Parathyroid adenoma (tissue), 2 donors: ENCODE measurements around the gene KRT37.

Source experiments
- H2AFZ ChIP-seq: fragments of 300-600 bp; sonication (generic); one replicate; pipeline ENCODE4 v1.7.0; 2017; ENCODE audit warnings: antibody characterized with exemption, mild to moderate bottlenecking
- H3K27ac ChIP-seq: fragments of 300-600 bp; sonication (generic); one replicate; pipeline ENCODE4 v1.7.0; 2017
- H3K27me3 ChIP-seq: fragments of 300-600 bp; sonication (generic); one replicate; pipeline ENCODE4 v1.7.0; 2017; ENCODE audit warnings: low read length; ENCODE audit not compliant: control insufficient read depth, insufficient read depth
- H3K36me3 ChIP-seq: fragments of 300-600 bp; sonication (generic); one replicate; pipeline ENCODE4 v1.7.0; 2017; ENCODE audit warnings: low read length; ENCODE audit not compliant: control insufficient read depth, insufficient read depth
- H3K4me1 ChIP-seq: fragments of 300-600 bp; sonication (generic); one replicate; pipeline ENCODE4 v1.7.0; 2017; ENCODE audit warnings: control low read depth
- H3K4me2 ChIP-seq: fragments of 300-600 bp; sonication (generic); one replicate; pipeline ENCODE4 v1.7.0; 2017; ENCODE audit warnings: low read length
- H3K4me3 ChIP-seq: fragments of 300-600 bp; sonication (generic); one replicate; pipeline ENCODE4 v1.7.0; 2017; ENCODE audit warnings: low read depth, low read length
- H3K79me2 ChIP-seq: fragments of 300-600 bp; sonication (generic); one replicate; pipeline ENCODE4 v1.7.0; 2017; ENCODE audit warnings: control low read depth
- H3K9ac ChIP-seq: fragments of 300-600 bp; sonication (generic); one replicate; pipeline ENCODE4 v1.7.0; 2017; ENCODE audit warnings: mild to moderate bottlenecking
- H3K9me3 ChIP-seq: fragments of 300-600 bp; sonication (generic); one replicate; pipeline ENCODE4 v1.7.0; 2017; ENCODE audit warnings: low read length; ENCODE audit not compliant: control insufficient read depth
- CTCF ChIP-seq: fragments of 300-600 bp; sonication (generic); IDR thresholded peaks from one replicate; pipeline ENCODE4 v1.7.0; 2017; ENCODE audit warnings: antibody characterized with exemption, mild to moderate bottlenecking
- donor health status: primary hyperparathyroidism.

Gene KRT37

GRCh38 chr17:41393294-41393693 lies 31.1 kb downstream of the KRT37 start:
- Histone ChIP-seq H3K36me3 (no peaks in the 10 kb centered on the region), H3K9me3 (no peaks in the 10 kb centered on the region), H3K27ac (no peak overlapping the region), H3K4me2 (no peak overlapping the region), H2AFZ (no peak overlapping the region), H3K4me1 (no peaks in the 10 kb centered on the region), H3K27me3 (no peaks in the 10 kb centered on the region), H3K79me2 (no peaks in the 10 kb centered on the region), H3K9ac (no peak overlapping the region), H3K4me3 (no peak overlapping the region)
- no peak for TF ChIP-seq CTCF

- no peak overlapping the region for H3K4me2 ChIP-seq
- no peaks in the 10 kb centered on the region for H3K36me3 ChIP-seq
- no peak for TF ChIP-seq CTCF
- no peaks in the 10 kb centered on the region for H3K79me2 ChIP-seq
- no peaks in the 10 kb centered on the region for H3K4me1 ChIP-seq
- no peaks in the 10 kb centered on the region for H3K9me3 ChIP-seq
- H3K9ac ChIP-seq, result no peak overlapping the region
- no peak overlapping the region for H3K27ac ChIP-seq
- no peaks in the 10 kb centered on the region for H3K27me3 ChIP-seq
- H2AFZ ChIP-seq, result no peak overlapping the region
- H3K4me3 ChIP-seq, result no peak overlapping the region
These were observed 32.1 kb downstream of the KRT37 start for GRCh38 chr17:41392278-41392677.

GRCh38 chr17:41391535-41391934 lies 32.9 kb downstream of the KRT37 start:
- TF ChIP-seq CTCF, result no peak

GRCh38 chr17:41390411-41390938 lies 33.9 kb downstream of the KRT37 start:
- no peaks in the 10 kb centered on the region for H3K36me3 ChIP-seq
- H3K27me3 ChIP-seq, result no peaks in the 10 kb centered on the region
- H3K79me2 ChIP-seq, result no peaks in the 10 kb centered on the region
- TF ChIP-seq CTCF, result no peak
- no peaks in the 10 kb centered on the region for H3K9me3 ChIP-seq
- no peaks in the 10 kb centered on the region for H3K4me1 ChIP-seq
- H3K27ac ChIP-seq, result no peak overlapping the region
- H3K4me2 ChIP-seq, result no peak overlapping the region
- H2AFZ ChIP-seq, result no peak overlapping the region
- H3K4me3 ChIP-seq, result no peak overlapping the region
- H3K9ac ChIP-seq, result no peak overlapping the region

More at GRCh38 chr17:41391535-41391934, 32.9 kb downstream of the KRT37 start:
- no peaks in the 10 kb centered on the region for H3K79me2 ChIP-seq
- no peak overlapping the region for H3K4me2 ChIP-seq
- no peaks in the 10 kb centered on the region for H3K4me1 ChIP-seq
- no peaks in the 10 kb centered on the region for H3K36me3 ChIP-seq
- H3K27ac ChIP-seq, result no peak overlapping the region
- H3K27me3 ChIP-seq, result no peaks in the 10 kb centered on the region
- H3K9me3 ChIP-seq, result no peaks in the 10 kb centered on the region
- H3K4me3 ChIP-seq, result no peak overlapping the region
- no peak overlapping the region for H3K9ac ChIP-seq
- no peak overlapping the region for H2AFZ ChIP-seq

- no peak overlapping the region for H2AFZ ChIP-seq
- H3K4me1 ChIP-seq, result no peaks in the 10 kb centered on the region
- no peaks in the 10 kb centered on the region for H3K27me3 ChIP-seq
- H3K27ac ChIP-seq, result no peak overlapping the region
- H3K4me2 ChIP-seq, result no peak overlapping the region
- no peak for TF ChIP-seq CTCF
- H3K4me3 ChIP-seq, result no peak overlapping the region
- no peaks in the 10 kb centered on the region for H3K9me3 ChIP-seq
- no peaks in the 10 kb centered on the region for H3K36me3 ChIP-seq
- no peak overlapping the region for H3K9ac ChIP-seq
- no peaks in the 10 kb centered on the region for H3K79me2 ChIP-seq
These were observed 36.7 kb downstream of the KRT37 start for GRCh38 chr17:41387670-41388069.
